NOMO-1 treated with dmso at 0.1 percent for 144 hours (cell line): ENCODE measurements around the gene RPS6KA2.

Experiments
- DNase-seq: peaks from one replicate; lab custom pipeline; 2025; ENCODE audit not compliant: unreplicated experiment; lab: John Stamatoyannopoulos, UW

RPS6KA2 gene

DNA sequence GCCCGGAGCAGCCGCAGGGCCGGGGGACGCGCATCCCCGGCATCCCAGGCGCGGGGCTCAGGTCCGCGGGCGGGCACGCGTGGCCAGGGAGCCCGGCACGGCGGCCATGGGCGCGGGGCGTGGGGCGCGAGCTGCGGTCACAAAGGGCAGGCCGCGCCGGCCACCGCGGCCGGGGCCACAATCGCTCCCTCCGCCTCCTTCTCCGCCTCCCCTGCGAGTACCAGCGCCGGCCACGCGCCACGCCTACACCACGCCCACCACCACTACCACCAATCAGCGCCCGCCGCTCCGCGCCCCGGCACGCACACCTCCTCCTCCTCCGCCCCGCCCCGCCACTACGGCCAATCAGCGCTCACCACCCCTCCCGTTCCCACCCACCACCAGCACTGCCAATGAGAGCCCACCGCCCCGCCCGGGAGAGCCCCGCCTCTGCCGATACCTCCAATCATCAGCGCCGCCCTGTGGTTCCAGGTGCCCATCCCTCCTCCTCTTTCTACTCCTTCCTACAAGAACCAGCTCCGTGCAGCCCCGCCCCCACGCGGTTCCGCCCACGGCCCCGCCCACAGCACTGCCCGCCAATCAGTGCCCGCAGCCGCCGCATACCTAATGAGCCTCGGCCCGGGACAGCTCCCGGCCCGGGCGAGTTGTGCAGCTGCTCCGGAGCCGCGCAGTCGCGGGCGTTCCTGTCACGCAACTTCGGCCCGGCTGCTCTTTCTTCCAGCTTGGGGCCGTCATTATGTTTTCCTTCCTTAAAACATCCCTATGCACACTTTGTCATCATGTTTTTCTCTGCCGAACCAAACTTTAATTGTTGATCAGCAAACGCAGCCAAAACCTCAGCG, at the start of gene RPS6KA2:
RPS6KA2 (minus strand) TSS at position 219 of the 842 bp plus-strand sequence. CDS start 232 bp downstream, outside the sequence.
- peak; percentile 99 for DNase-seq

DNA sequence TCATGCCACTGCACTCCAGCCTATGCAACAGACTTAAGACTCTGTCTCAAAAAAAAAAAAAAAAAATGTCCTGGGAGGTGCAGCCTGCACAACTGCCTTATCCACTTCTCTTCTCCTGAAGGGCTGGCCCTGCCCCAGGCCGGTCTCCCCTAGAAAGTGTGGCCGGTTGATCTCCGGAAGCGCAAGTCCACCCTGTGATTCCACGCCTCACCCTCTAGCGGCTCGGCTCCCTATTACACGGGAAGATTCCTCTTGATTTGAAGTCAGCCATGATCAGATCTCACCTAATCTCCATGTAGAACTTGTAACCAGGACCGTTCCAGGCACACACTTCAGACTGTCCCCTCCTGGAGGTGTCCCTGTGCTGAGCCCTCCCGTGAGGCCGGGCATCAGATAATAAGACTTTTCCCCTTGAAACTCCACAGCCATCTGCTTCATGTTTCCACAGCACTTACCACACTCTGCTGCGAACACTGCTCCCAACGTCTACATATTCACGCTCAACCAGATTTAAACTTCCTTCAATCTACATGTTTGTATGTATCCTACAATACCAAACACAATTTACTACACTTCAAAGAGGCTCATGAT, 49.3 kb upstream of the RPS6KA2 start:
- no peak for DNase-seq

DNA sequence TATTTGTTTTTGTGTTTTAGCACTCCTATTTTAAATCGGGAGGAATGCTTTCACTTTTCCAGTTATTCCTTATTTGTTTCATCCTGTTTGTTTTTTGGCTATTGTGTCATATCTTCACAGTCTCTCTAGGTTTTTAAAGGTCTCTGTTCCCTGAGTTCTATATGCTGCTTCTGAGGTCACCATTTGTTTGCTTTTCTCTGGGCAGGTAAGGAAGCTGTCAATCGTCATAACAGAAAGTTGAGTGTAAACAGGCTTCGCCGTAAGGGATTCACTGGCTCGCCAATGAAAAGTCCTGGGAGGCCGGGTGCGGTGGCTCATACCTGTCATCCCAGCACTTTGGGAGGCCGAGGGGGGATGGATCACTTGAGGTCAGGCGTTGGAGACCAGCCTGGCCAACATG, 48.7 kb upstream of the RPS6KA2 start:
- DNase-seq: no peak

DNA sequence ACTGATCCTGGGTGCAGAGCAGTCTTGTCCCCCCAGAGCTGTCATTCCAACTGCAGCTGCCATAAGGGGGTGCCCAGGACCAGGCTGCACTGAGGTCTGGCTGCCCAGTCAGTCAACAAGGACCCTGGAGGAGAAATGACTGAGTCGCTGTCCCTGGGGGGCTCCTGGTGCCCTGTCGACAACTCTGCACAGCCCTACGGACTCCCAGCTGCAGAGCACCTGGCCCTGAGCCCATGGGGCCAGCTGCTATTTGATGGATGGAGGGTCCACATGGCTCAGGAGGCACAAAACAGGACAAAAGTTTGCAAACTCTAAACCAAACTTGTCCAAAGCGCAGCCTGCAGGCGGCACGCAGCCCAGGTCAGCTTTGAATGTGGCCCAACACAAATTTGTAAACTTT, 46.3 kb upstream of the RPS6KA2 start:
- no peak for DNase-seq

DNA sequence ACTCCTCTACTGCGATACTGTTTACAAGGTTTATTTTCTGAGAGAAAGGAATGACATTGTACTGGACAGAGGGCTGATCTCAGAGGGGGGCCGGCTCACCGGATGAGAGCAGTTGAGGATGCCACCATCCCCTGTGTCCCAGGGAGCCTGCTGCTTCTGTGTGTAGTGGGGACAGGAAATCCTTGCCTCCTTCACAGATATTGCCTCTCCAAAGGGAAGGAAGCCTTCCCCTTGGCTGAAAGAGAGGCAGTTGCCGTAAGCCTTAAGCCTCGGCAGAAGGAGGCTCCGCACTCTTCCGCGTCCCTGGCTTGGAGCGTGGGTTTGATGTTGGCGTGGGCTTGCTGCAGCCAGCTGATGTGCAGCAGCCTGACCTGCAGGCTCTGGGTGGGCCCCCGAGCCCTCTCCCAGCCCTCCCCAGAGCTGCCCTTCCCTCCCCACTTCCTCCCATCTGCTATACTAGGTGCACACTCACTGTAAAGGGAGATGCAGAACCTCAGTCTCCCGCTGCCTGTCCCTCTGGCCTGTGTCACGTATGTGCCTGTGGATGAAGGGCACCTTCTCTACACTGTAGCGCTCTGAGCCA, 45.7 kb upstream of the RPS6KA2 start:
- no peak for DNase-seq

DNA sequence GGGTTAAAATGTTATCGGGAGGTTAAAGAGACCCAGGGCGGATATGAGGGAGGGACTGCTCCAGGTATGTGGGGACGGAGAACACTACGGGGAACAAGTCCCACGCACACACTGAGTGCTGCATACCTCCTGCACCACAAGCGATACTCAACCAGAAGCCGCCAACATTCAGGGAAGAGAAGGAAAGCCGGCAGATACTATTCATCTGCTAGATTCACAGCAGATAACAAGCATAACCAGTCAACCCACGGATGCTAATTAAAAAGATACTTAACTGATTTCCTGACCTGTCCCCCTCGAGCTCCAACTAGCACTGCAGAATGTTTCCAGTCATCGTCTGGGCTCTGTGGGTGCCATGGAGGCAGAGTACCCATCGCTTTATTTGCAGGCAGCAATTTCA, 45.1 kb upstream of the RPS6KA2 start:
- no peak for DNase-seq

DNA sequence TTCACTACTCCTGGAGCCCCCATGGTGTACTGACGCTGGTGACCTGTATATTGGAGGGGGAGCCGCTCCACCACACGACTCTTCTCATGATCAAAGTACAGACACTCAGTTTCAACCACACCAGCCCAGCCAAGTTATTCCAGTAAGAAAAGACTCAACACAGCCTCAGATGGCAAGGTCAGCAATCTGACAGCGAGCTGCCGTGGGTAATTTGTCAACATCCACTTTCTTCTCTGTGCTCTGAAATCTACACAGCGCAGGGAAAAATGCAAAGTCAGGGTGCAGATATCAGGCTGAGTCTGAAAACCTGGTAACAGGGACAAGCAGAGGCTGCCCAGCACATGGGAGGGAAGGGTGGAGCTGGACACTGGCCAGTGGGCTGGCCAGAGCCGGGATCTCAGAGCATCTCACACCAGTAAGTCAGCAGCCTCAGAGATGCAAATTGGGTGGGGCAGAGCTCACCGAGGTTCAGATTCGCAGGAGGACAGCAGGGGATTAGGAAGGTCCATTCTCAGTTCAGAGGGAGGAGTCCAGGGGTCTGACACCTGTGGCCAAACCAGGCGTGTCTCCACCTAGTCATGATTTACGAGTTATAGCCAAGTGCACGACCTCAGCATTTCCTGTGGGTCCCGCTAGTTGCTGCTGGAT, 44.5 kb upstream of the RPS6KA2 start:
- no peak for DNase-seq

DNA sequence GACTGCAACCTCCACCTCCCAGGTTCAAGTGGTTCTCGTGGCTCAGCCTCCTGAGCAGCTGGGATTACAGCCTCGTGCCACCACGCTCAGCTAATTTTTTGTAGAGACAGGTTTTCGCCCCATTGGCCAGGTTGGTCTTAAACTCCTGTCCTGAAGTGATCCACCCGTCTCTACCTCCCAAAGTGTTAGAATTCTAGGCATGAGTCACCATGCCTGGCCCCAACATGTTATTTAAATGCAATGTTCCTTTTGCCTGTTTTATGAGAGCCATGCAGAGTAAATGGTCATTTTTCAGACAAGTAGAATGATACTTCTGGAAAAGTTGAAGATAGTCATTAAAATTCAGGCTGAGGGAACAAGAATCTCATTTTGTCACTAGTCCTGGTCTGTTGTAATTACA, 43.8 kb upstream of the RPS6KA2 start:
- DNase-seq: no peak

DNA sequence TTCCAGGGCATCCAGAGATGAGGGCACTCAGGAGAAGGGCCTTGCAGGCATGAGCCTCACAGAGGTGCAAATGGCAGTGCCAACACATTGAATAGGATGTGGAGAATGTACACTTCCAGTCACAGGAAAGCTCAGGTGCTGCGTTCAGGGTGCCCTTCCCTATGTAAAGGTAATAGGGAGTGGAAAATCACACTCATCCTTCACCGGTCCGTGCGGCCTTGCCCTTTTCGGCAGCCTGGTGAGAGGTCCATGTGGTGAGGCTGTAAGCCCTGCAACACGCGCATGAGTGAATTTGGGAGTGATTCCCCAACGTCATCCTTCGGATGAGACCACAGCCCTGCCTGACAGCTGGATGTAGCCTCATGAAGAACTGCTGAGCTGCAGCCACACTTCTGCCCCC, 43.0 kb upstream of the RPS6KA2 start:
- no peak for DNase-seq

DNA sequence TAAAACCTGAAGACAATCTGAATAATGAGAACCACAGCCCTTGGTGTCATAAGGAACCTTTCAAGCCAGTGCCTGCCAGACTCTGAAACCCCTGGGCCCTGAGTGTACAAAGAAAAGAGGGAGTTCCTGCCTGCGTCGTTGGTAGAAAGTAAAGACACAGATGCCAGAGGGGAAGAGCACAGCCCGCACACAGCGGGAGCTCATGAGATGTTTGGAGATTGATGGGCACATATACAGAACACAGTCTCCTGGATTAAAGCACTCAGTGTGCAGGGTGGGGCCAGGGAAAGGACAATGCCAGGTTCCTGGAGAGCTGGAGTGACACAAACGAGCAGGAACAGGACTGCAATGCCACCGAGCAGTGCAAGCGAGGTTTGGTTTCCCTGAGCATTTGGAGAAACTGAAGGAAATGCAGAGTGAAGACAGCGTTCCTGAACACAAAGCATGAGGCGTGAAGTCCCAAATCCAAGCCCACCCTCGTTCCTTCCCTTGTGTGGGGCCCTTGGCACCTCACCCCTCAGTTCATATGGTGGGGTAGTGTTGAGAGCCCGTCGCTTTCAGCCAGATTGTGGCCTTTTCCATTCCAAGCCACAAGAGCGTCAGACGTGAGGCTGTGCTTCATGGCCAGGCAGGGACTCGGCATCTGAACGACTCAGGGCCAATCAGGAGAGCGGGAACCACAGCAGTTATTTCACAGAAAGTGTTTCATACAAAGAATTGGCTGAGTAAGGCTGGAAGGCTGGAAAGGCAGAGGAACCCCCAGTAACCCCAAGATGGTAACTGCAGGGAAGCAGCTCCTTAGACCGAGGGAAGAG, 41.0 kb upstream of the RPS6KA2 start:
- no peak for DNase-seq

DNA sequence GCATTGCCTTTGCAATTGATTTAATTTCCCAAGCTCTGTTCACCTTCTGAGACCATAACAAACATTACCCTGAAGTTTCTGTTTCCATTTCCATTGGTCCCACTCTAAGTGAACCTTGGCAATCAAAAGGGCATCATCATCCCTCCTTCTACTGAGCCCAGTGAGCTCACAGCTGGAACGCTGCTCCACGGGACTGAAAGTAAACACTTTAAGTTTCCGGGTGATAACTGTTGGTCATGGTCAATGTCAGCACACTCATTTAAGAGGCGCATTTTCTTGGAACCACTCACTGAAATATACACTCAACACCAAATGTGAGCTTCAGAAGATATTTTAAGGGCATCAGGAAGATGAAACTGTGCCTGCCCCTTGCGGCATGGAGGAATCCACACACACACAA, 37.1 kb upstream of the RPS6KA2 start:
- DNase-seq: no peak

DNA sequence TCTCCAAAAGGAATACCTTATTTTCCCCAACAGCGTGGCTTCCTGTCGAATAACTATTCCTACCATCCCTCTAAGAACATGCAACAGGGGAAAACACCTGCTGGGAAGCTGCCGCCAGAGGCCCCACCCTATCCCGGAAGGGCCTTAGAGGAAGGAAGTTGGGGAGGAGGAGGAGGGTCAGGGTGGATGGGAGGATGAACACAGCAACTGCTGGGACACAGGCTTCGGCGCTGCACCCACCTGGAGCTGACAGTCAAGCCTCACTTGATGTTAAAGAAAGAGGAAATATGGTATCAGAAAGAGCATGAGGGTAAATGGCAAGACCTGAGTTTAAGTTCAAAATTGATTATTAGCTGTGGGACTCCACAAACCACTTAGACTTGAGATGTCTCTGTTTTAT, 36.5 kb upstream of the RPS6KA2 start:
- no peak for DNase-seq

DNA sequence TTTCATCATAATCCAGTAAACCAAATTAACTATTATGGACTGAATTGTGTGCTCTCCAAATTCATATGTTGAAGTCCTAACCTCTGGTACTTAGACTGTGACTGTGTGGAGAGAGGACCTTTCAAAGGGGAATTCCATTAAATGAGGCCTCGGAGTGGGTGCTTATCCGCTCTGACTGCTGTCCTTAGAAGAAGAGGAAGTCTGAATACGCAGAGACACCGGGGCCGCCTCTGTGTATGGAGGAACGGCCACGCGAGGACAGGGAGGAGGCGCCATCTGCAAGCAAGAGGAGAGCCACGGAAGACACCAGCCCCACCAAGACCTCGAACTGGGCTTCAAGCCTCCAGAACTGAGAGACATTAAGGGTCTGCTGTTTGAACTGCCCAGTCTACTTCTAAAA, 35.6 kb upstream of the RPS6KA2 start:
- DNase-seq: no peak

DNA sequence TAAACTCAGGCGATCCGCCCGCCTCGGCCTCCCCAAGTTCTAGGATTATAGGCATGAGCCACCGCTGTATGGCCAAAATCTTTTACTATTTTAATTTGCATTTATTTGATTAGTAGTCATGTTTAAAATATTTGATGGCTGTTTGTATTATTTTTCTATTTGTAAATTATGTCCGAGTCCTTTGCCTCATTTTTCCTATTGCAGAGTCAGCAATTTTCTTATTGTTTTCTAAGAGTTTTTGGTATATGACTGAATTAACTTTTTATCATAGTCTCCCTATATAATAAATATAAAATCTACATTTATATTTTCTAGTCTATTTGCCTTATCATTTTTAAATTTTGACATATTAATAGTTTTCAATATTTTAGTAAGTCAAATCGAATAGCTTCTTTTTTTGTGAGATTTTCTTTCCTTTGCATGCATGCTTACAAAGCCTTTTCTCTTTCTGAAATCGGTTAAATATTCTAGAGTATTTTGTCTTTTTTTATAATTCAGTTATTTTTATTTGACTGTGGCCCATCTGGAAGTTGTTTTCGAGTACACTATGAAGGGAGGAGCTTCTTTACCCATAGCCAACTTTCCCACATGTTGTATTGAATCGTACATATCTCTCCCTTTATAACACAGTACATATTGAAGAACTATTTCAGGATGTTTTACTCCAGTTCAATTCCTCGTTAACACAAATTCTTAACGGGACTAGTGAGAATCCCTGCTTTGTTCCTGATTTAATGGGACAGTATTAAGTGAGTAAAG, 34.5 kb upstream of the RPS6KA2 start:
- DNase-seq: no peak

DNA sequence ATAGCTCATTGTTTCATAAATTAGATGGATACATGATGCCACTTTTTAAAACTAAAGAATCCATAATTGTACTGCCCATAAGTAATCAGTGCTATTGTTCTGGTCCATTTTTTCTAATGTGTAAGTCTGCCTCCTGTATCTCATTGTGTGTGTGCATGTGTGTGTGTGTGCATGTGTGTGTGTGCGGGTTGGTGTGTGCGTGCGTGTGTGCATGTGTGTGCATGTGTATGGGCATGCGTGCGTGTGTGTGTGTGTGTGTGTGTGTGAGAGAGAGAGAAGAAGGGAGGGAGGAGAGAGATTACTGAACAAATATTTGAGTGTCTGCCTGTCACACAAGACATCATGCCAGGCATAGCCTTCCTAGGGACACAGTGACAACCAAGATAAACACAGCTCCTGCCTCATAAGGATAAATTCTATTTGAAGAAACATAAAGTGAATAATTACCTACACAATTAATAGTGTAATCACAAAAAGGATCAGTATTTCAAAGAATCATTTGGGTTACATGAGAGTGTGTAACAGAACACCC, 33.2 kb upstream of the RPS6KA2 start:
- DNase-seq: no peak

DNA sequence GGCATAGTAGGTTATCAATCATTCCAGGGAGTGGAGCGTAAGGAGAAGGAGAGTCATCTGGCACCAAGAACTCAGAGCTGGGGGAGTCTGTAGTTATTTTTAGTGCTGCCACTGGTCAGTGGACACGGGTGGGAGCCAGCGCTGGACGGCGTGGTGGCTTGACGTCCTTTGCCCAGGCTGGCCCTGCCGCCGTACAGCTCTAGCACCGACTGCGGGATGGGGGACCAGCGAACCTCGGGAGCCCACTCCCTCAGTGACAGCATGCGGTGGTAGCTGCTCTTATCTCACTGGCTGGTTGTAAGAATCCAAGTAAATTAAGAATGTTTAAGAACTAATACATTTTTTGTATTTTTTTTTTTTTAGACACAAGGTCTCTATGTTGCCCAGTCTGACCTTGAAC, 32.5 kb upstream of the RPS6KA2 start:
- no peak for DNase-seq

DNA sequence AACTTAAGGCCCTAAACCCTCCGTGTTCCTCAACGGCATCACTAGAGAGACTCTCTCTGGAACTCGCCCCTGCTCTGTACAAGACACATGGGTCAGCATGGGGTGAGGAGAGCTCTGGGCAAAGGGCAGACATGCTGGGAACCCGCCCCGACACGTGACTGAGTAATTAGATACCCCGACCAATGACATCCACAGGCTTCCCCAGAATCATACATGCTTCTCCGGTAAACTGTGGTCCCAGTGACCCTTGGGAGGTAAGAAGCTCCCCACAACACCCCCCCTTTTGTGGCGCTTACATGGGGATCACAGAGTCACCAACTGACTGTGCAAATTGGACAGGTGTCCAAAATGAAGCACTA, 31.7 kb upstream of the RPS6KA2 start:
- DNase-seq: no peak

DNA sequence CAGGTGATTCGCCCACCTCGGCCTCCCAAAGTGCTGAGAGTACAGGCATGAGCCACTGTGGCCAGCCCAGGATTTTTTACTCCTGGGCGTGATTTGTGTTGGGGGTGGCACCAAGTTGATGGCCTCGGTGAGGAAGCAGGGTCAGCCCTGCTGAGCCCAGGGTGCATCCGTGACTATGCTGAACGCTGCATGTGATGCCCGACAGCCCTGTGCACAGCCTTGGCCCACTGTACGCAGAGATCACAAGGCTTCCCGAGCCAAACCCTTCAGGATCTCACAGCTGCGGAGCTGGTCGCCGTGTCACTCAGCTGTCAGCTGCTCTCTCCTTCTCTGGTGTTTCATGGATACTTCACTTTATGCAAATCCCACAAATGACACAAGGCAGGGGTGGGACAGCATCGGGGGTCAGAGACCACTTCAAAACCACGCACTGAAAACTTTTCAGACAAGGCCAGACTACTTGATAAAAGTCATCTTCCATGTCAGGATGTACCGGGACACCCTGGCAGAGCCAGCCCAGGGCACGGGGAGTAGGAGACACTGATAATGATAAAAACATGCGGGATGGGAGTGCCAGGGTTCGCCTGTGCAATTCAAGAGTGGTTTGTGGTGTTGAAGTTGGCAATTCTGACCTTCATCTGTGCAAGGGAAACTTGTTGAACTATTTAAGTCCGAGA, 31.2 kb upstream of the RPS6KA2 start:
- no peak for DNase-seq

DNA sequence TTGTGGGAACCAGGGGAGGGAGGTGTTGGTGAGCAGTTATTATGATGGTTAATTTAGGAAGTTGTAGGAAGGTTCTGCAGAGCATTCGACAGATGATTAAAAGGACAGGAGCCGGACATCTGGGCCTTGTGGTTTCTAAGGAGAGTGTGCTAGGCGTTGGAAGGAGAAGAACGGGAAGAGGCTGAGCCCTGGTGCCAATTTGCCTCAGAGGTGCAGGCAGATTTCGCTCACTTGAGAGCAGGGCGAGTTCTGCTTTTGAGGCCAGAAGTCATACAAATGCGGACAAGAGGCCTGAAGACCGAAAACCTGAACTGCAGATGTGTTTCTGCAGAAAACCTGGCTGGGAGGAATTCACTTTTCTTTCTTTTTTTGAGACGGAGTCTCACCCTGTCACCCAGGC, 30.5 kb upstream of the RPS6KA2 start:
- DNase-seq: peak; percentile 61
